Activated naive CD4-positive, alpha-beta T cell (primary cell): ENCODE data around the gene AHNAK2.
A peak's percentile ranks its signal among the peaks of the same experiment; 100 is the strongest.
"Not testable (repeated sequence)": the region's sequence is repeated elsewhere in the genome, so short reads cannot be mapped to it uniquely, and the experiment has no call there.

ENCODE experiments used
- DNase-seq, 4 experiments: peaks; one replicate each; lab custom pipeline; 2025; lab: John Stamatoyannopoulos, UW

Gene AHNAK2

DNA sequence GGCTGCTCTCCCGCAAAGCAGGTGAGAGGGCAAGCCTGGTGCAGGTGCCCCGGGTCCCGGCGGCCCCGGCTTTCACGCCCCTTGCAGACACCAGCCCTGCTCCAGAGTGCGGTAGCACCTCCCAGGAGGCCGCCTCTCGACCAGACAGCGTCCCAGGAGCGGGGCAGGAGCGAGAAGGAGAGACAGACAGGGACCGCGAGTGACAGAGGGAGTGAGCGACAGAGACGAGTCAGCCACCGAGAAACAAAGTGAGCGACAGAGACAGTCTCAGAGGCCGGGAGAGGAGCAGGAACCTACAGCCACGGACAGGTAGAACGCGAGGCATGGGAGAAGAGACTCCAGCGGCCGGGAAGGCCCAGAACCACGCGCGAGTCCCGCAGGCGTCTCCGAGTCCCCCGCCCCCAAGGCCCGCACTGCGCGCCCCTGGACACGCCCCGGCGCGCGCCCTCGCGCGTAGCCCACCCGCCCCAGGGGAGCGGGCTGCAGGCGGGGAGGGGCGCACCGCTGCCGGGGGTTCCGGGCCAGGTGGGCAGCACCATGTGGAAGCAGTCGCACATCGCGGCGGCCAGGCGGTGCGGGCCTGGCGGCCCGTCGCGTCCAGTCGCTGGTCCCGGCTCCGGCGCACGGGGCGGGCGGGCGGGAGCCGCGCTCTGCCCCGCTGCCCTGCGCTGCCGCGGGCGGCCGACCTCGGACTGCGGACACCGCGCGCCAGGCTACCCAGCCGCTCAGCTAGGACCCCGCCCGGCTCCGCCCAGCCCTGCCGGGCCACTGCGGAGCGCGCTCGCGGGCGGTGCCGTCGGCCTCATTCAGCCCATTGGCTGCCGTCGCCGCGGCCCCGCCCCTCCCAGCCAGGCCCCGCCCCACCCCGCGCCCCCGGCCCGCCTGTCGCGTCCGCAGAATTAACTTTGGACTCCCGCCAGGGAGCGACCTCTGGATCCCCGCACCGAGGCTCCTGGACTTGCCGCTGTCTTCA, at the start of gene AHNAK2:
TSS of gene AHNAK2 (minus strand) at position 694 of the 973 bp plus-strand sequence. CDS start at position 557, 137 bp downstream.
- DNase-seq: peak in 1 of 4 experiments; percentile 28

DNA sequence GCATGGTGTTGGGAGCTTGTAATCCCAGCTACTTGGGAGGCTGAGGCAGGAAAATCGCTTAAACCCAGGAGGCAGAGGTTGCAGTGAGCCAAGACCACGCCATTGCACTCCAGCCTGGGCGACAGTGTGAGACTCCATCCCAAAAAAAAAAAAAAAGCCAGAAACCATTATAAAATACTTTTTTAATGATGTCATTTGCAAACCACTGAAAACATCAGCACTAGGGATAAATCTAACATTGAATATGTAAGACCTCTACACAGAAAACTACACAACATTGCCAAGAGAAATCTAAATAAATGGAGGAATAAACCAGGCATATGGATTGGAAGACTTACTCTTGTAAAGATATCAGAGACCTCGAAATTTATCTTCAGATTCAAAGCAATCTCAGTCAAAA, 49.5 kb upstream of the AHNAK2 start:
- not testable (repeated sequence) for DNase-seq

DNA sequence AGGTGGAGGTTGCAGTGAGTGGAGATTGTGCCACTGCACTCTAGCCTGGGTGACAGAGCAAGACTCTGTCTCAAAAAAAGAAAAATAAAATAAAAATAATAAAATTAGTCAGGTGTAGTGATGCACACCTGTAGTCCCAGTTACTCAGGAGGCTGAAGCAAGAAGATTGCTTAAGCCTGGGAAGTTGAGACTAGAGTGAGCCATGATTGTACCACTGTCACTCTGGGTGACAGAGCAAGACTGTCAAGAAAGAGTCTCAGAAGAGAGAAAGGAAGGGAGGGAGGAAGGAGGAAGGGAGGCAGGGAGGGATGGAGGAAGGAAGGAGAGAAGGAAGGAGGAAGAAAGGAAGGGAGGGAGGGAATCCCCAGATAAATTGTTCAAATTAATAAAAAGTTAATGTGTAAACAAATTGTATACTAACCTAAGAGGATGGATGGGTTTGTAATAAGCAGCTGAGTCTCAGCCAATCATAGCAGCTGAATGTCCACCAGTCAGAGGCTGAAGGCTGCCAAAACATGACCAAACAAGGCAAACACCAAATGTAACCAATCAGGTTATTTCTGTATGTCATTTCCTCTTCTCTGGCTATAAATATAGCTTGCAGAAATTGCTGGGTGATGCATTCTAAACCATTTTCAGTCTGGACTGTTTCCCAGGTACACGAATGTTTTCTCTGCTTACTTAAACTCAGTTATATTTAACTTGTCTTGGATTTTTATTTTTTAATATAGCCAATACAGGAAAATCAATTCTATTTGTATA, 48.8 kb upstream of the AHNAK2 start:
- DNase-seq: no peak

DNA sequence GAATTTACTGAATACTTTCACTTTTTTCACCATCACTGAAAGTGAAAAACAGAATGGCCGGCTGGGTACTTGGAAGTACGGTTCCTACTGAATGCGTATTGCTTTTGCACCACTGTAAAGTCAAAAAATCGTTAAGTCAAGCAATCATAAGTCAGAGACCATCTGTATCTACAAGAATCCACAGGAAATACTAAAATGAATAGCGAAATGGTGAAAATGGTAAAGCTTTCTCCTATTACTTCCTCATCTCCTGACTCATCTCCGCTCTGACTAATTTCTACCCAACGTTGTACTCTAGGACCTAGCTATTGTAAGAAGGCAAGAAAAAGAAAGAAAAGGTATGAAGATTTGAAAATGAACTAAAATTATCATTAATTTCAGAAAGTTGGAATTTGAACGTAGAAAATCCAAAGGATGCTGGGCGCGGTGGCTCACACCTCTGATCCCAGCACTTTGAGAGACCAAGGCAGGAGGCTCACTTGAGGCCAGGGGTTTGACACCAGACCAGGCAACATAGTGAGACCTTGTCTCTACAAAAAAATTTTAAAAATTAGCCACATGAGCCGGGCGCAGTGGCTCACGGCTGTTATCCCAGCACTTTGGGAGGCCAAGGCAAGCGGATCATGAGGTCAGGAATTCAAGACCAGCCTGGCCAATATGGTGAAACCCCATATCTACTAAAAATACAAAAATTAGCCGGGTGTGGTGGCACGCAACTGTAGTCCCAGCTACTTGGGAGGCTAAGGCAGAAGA, 48.0 kb upstream of the AHNAK2 start:
- DNase-seq: no peak

DNA sequence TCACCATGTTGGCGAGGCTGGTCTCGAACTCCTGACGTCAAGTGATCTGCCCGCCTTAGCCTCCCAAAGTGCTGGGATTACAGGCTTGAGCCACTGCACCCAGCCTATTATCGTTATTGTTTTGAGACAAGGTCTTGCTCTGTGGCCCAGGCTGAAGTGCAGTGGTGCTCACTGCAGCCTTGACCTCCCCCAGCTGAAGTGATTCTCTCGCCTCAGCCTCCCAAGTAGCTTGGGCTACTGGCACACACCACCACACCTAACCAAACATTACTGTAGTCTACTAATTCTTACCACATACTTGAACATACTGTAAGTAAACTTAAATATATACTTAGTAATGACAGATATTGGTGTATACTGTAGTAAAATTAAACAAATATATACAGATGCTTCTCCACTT, 47.3 kb upstream of the AHNAK2 start:
- no peak for DNase-seq

DNA sequence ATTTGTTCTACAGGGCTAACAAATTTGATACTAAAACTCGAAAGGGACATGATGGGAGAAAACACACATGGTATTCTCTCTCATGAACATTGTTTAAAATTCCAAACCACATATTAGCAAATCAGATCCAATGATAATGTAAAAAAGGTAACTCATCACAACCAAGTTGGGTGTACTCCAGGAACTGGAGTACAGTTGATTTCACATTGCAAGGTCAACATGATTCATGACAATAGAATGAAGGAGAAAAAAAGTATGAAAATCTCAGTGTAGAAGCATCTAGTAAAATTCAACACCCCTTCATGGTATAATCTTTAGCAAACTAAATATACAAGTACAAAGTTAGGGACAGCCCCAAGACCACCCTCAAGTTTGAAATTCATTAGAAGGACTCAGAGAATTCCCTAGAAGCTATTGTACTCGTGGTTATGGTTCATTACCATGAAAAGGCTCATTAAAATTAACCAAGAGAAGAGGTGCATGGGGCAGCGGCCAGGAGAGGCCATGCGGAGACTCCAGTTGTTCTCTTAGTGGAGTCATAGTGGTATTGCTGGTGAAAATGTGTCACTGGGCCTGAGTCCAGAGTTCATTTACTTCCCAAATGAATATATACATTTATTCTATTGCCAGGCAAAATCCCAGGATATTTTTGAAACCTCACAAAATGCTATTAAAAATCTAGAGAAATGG, 45.8 kb upstream of the AHNAK2 start:
- DNase-seq: no peak

DNA sequence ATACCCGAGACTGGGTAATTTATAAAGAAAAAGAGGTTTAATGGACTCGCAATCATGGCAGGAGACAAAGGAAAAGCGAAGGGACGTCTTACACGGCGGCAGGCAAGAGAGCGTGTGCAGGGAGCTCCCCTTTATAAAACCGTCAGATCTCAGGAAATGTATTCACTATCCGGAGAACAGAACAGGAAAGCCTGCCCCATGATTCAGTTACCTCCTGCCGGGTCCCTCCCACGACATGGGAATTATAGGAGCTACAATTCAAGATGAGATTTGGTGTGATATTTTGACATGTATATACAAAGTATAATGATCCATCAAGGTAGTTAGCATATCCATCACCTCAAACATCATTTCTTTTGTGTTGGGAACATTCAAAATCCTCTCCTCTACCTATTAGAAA, 45.0 kb upstream of the AHNAK2 start:
- DNase-seq: no peak

DNA sequence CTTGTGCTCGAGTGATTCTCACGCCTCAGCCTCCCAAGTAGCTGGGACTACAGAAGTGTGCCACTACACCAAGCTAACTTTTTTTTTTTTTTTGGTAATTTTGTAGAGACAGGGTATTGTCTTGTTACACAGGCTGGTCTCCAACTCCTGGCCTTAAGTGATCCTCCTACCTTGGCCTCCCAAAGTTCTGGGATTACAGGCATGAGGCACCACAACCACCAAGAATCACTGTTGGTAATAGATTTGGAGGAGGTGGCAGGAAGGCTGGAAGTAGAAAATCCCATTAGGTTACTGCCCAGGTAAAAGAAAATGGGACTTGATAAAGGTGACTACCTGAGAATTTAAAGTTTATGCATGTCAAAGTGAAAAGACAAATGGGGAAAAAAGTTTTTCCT, 44.1 kb upstream of the AHNAK2 start:
- DNase-seq: no peak

DNA sequence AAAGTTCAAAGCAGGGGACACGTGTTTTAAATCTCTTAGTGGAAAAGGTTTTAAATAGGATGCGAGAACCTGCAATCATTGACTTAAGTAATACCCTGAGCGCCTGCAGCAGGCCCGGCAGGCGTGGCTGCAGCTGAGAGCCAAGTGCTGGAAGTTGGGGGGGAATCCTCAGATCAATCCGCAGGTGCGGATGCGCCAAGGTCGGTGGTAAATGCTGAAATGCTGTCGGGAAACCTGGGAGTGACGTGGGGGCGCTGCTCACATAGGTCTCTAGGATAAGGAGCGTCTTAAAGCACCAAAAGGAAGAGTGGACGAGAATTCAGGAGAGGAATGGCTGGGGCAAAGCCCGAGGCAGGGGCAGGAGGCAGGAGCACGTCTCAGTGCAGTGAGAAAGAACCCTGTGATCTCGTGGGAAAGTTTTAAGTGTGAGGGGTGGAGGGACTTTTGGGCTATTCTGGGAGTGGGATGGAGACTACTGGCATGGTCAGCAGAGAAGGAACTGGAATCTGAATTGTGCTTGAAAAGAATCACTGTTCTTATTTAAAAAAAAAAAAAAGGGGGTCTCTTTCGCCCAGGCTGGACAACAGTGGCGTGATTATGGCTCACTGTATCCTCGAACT, 43.6 kb upstream of the AHNAK2 start:
- no peak for DNase-seq

DNA sequence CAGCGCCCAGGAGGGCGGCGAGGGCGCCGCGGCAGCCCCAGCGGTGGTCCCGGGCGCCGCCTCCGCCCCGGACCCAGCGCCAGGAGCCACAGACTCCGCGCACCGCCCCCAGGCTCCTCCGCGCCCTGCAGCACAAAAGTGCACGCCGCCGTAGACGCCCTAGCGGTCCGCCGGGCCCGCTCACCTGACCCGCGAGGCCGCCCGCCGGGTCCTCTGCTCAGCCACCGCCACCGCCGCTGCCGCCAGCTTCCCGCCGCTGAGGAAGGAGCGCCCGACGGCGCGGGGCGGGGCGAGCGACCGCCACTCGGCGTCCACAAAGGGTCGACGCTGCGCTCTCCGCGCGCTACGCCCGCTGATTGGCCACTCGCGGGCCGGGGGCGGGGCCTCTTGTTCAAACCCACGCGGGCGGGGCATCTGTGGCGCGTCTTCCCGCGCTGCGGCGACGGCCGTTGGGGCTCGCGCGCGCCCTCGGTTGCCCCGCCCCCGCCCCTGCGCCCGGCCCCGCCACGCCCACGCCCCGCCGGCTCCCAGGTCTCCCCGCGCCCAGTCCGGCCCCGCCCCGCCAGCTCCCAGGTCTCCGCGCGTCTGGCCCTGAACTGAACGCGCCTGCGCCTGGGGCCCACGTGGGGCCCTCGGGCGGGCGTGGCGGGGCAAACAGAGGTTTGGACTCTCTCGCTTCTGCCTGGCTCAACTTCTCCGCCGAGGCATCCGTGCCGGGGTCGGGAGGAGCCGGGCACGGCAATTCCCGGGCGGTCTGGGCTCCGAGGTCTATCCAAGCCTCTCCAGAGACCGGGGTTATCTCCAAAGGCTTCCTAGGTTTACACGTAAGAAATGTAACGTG, 42.9 kb upstream of the AHNAK2 start, which contains the start of gene CDCA4:
TSS of gene CDCA4 (minus strand) at position 269 of the 841 bp plus-strand sequence. CDS start 9,154 bp downstream, outside the sequence.
- peak; percentile 93 to 99 (median 98) for DNase-seq

DNA sequence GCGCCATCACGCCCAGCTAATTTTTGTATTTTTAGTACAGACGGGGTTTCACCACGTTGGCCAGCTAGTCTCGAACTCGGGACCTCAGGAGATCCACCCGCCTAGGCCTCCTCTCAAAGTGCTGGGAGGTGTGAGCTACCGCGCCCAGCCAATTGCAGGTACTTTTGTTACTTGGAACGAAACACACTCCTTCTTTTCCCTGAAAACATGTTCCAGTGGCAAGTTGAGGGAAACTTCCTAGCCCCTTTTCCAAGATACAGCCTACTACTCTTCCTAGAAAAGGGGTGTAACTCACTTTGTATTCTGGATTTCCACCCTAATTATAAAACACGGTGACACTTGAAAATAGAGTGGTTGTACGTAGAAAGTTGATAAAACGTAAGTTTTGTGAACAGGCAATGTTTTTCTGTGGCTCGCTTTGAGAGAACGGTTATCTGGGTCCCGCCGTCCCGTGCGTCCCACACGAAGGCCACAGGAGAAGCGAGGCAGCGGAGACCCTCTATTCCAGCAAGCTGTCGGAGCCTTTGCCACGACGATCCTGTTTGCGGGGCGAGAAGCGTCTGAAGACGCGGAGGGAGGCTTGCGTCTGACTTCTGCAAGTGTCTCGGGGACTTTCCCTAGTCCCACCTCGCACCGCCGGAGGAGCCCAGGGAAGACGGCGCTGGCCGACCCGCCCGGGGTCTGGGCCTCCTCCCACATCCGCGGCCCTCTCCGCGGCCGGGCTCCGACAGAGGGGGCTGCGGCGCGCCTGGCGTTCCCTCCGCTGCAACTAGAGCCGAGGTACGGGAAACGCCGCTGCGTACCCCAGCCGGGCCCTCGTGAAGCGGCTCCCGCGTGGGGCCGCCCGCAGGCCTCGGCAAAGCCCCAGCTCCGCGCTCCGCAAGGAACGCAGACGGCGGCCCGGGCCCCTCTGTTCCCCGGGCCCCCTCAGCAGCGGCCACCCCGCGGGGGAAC, 42.0 kb upstream of the AHNAK2 start:
- peak in 3 of 4 experiments; percentile 14 to 42 (median 34) for DNase-seq

DNA sequence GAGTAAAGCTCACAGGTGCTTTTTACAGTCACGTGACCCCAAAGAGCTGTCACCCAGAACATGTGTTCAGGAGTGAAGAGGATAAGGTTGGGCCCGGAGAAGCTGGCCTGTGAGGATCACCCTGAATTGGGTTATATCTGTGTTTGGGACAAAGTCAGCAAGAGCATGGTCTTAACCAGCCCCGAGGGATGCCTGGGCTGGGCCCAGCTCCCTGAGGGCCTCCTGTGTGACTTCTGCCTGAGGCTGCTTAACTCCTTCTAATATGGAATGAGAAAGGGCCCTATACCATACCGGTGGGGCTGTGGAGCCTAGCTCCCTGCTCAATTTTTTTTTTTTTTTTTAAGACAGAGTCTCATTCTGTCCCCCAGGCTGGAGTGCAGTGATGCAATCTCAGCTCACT, 40.2 kb upstream of the AHNAK2 start:
- DNase-seq: no peak

DNA sequence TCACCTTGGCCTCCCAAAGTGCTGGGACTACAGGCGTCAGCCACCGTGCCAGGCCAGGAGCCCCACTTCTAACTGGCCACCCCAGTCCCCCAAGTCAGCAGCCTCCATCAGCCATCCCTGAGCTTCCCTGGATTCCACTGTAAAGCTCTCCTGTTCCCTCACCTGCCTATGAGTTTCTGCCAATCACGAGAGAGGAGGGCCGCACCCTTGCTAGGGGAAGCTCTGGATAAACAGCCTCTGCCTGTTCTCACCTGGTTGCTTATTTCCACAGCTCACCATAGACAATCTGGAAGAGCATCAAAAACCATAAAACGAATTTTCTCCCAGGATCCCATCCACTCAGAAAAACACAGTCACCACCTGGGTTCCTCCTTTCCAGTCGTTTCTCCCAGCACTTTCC, 37.7 kb upstream of the AHNAK2 start:
- DNase-seq: no peak

DNA sequence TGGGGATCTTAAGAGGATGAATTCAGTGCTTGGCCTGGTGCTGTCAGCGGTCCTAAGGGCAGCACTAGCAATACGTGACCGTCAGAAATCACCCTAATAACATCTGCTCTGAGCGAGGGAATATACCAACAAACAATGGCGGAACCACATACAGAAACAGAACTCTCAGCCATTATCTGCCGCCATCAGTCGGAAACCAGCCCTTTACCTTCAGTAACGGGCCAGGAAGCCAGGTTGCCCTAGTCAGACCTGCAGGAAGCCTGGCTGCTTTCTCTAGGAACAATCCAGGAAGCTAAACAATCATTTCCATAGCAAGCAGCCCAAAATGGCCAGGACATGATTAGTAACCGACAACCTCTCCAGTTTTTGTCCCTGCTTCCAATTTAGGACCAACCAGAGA, 37.1 kb upstream of the AHNAK2 start:
- no peak for DNase-seq

DNA sequence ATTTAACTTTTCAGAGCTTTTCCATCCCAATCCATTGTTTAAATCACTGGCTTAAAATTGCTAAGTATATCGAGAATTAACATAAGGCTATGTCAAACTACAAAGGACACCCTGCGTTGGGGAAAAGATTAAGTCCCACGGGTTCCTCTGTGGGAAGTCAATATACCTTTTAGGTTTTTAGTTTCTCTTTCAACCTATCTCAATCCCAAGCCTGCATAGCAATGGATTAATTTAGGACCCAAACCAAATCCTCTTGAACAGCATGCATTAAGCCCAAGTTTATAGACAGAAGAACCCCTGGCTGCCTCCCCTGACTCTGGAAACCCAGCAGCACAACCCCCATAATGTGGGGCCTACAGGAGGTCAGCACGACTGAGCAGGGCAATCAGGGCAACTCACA, 36.5 kb upstream of the AHNAK2 start:
- no peak for DNase-seq

DNA sequence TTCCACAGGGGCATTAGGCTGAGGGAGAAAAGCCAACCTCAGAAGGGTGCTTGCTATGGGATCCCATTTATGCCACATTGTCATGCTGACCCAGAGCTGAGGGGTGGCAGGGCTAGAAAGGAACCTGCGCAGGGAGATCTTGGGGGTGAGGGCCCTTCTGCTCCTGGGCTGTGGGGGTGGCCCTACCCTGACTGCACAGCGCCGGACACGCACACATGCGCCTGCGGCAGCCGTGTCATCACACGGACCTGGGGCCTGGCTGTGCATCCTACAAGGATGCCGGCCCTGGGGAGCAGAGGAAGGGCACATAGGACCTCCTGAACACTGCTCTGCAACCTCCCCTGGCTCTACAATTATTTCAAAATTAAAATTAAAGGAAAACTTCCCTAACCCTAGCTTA, 35.9 kb upstream of the AHNAK2 start:
- no peak for DNase-seq

DNA sequence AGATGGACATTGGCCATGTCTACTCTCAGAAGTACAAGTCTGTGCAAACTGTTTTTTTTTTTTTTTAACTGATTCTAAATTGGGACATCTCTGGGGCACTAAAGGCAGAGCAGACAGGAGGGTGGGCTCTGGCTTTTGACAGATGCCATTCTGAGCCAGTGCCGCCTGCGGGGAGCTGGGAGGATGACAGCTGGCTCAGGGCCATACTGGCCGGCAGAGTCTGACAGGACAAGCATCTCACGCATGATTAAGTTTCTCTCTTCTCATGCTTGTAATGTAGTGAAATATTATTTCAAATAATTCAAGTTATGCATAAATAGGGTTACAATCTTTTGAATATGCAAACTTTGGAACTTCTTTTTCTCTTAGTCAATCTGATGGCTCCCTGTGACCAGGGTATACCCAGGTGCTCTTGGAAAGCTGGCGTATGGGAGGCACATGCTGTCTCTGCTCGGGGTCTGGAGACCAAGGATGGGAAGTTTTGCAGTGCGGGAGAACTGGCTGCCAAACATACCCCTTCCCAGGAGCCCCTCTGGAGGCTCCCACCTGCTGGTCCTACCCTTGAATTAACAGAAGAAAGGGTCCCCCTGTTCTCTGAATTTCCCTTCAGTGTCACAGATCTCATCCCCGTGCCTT, 35.1 kb upstream of the AHNAK2 start:
- no peak for DNase-seq
